Measurements from ENCODE around the gene CCDC138. TPM values are rescaled to one million over a fixed set of nuclear protein-coding genes. Genes with fewer than 3 reads are reported as not detected.

CCDC138 gene
- total RNA-seq, 1 donor from 2014 or later, result 27.3 TPM

GRCh38 chr2:108855194-108855593, 68.6 kb downstream of the CCDC138 start:
- peaks cover 46% of the 10 kb centered on the region for H3K36me3 Mint-ChIP-seq (ENCODE audit: insufficient read depth)
- no peak overlapping the region for H3K4me3 Mint-ChIP-seq (ENCODE audit: low read depth)
- peaks cover 3% of the 10 kb centered on the region for H3K9me3 Mint-ChIP-seq (ENCODE audit: low read depth)
- no peak for DNase-seq (ENCODE audit: low spot score, unreplicated experiment)
- H3K27ac Mint-ChIP-seq, result no peak overlapping the region
- H3K27me3 Mint-ChIP-seq, result no peaks in the 10 kb centered on the region
- H3K4me1 Mint-ChIP-seq (ENCODE audit: low read depth), result no peaks in the 10 kb centered on the region
- no peak for TF ChIP-seq CTCF (IDR thresholded peaks at IDR 0.05; ENCODE audit: unreplicated experiment)

- Mint-ChIP-seq H3K27me3 (no peaks in the 10 kb centered on the region), H3K27ac (no peak overlapping the region), H3K36me3 (ENCODE audit: insufficient read depth) (peaks cover 30% of the 10 kb centered on the region), H3K4me3 (ENCODE audit: low read depth) (no peak overlapping the region), H3K4me1 (ENCODE audit: low read depth) (no peaks in the 10 kb centered on the region), H3K9me3 (ENCODE audit: low read depth) (peaks cover 3% of the 10 kb centered on the region)
- TF ChIP-seq CTCF (IDR thresholded peaks at IDR 0.05; ENCODE audit: unreplicated experiment), result no peak
- DNase-seq (ENCODE audit: low spot score, unreplicated experiment), result no peak
These were observed 72.3 kb downstream of the CCDC138 start for GRCh38 chr2:108858894-108859293.

GRCh38 chr2:108866041-108866440, 79.5 kb downstream of the CCDC138 start:
- Mint-ChIP-seq H3K9me3 (ENCODE audit: low read depth) (peaks cover 18% of the 10 kb centered on the region), H3K4me1 (ENCODE audit: low read depth) (no peaks in the 10 kb centered on the region), H3K27ac (no peak overlapping the region), H3K27me3 (no peaks in the 10 kb centered on the region), H3K4me3 (ENCODE audit: low read depth) (no peak overlapping the region), H3K36me3 (ENCODE audit: insufficient read depth) (peaks cover 39% of the 10 kb centered on the region)
- TF ChIP-seq CTCF (IDR thresholded peaks at IDR 0.05; ENCODE audit: unreplicated experiment), result no peak
- DNase-seq (ENCODE audit: low spot score, unreplicated experiment), result no peak

GRCh38 chr2:108868911-108869310, 82.3 kb downstream of the CCDC138 start:
- Mint-ChIP-seq H3K4me3 (ENCODE audit: low read depth) (no peak overlapping the region), H3K9me3 (ENCODE audit: low read depth) (peaks cover 18% of the 10 kb centered on the region), H3K36me3 (ENCODE audit: insufficient read depth) (peaks cover 41% of the 10 kb centered on the region), H3K4me1 (ENCODE audit: low read depth) (peaks cover 4% of the 10 kb centered on the region), H3K27ac (no peak overlapping the region), H3K27me3 (no peaks in the 10 kb centered on the region)
- TF ChIP-seq CTCF (IDR thresholded peaks at IDR 0.05; ENCODE audit: unreplicated experiment), result no peak
- no peak for DNase-seq (ENCODE audit: low spot score, unreplicated experiment)

- DNase-seq (ENCODE audit: low spot score, unreplicated experiment), result no peak
- H3K27ac Mint-ChIP-seq, result no peak overlapping the region
- no peaks in the 10 kb centered on the region for H3K27me3 Mint-ChIP-seq
- H3K4me1 Mint-ChIP-seq (ENCODE audit: low read depth), result peaks cover 4% of the 10 kb centered on the region
- no peak overlapping the region for H3K4me3 Mint-ChIP-seq (ENCODE audit: low read depth)
- no peak for TF ChIP-seq CTCF (IDR thresholded peaks at IDR 0.05; ENCODE audit: unreplicated experiment)
- peaks cover 46% of the 10 kb centered on the region for H3K36me3 Mint-ChIP-seq (ENCODE audit: insufficient read depth)
- peaks cover 18% of the 10 kb centered on the region for H3K9me3 Mint-ChIP-seq (ENCODE audit: low read depth)
These were observed 83.0 kb downstream of the CCDC138 start for GRCh38 chr2:108869542-108869941.
